ENCODE data around the gene GAD1.

Gene GAD1

GRCh38 chr2:170845343-170845742 lies 28.7 kb downstream of the GAD1 start:
- DNase-seq (ENCODE audit: low read depth, low spot score) = peak; percentile 53

- no peak for DNase-seq (ENCODE audit: low read depth, low spot score)
Measured at GRCh38 chr2:170846314-170846713, 29.6 kb downstream of the GAD1 start.

- no peak for DNase-seq (ENCODE audit: low read depth, low spot score)
Measured at GRCh38 chr2:170847716-170848115, 31.0 kb downstream of the GAD1 start.

GRCh38 chr2:170848587-170848986 lies 31.9 kb downstream of the GAD1 start:
- DNase-seq (ENCODE audit: low read depth, low spot score) = no peak

GRCh38 chr2:170850251-170850650 lies 33.6 kb downstream of the GAD1 start:
- no peak for DNase-seq (ENCODE audit: low read depth, low spot score)

GRCh38 chr2:170851635-170852034 lies 34.9 kb downstream of the GAD1 start:
- DNase-seq (ENCODE audit: low read depth, low spot score) = no peak

- no peak for DNase-seq (ENCODE audit: low read depth, low spot score)
Measured at GRCh38 chr2:170856066-170856465, 39.4 kb downstream of the GAD1 start.

GRCh38 chr2:170862286-170862902 lies 45.7 kb downstream of the GAD1 start:
- no peak for DNase-seq (ENCODE audit: low read depth, low spot score)

GRCh38 chr2:170863087-170863486 lies 46.4 kb downstream of the GAD1 start:
- no peak for DNase-seq (ENCODE audit: low read depth, low spot score)

GRCh38 chr2:170869036-170869435 lies 52.3 kb downstream of the GAD1 start:
- no peak for DNase-seq (ENCODE audit: low read depth, low spot score)

GRCh38 chr2:170869461-170869860 lies 52.8 kb downstream of the GAD1 start:
- DNase-seq (ENCODE audit: low read depth, low spot score) = no peak

- peak; percentile 93 for DNase-seq (ENCODE audit: low read depth, low spot score)
Measured at GRCh38 chr2:170873035-170873692, 56.5 kb downstream of the GAD1 start.

GRCh38 chr2:170878066-170878465 lies 61.4 kb downstream of the GAD1 start:
- DNase-seq (ENCODE audit: low read depth, low spot score) = no peak

GRCh38 chr2:170878505-170878904 lies 61.8 kb downstream of the GAD1 start:
- DNase-seq (ENCODE audit: low read depth, low spot score) = no peak

- no peak for DNase-seq (ENCODE audit: low read depth, low spot score)
Measured at GRCh38 chr2:170881840-170882239, 65.2 kb downstream of the GAD1 start.

GRCh38 chr2:170882758-170883157 lies 66.1 kb downstream of the GAD1 start:
- DNase-seq (ENCODE audit: low read depth, low spot score) = no peak

- no peak for DNase-seq (ENCODE audit: low read depth, low spot score)
Measured at GRCh38 chr2:170883683-170884082, 67.0 kb downstream of the GAD1 start.

GRCh38 chr2:170885130-170885791 lies 68.6 kb downstream of the GAD1 start:
- DNase-seq (ENCODE audit: low read depth, low spot score) = no peak

- DNase-seq (ENCODE audit: low read depth, low spot score) = no peak
Measured at GRCh38 chr2:170886386-170886785, 69.7 kb downstream of the GAD1 start.

GRCh38 chr2:170887496-170887895 lies 70.8 kb downstream of the GAD1 start:
- no peak for DNase-seq (ENCODE audit: low read depth, low spot score)

- no peak for DNase-seq (ENCODE audit: low read depth, low spot score)
Measured at GRCh38 chr2:170887896-170888295, 71.2 kb downstream of the GAD1 start.

- no peak for DNase-seq (ENCODE audit: low read depth, low spot score)
Measured at GRCh38 chr2:170891893-170892292, 75.2 kb downstream of the GAD1 start.

- no peak for DNase-seq (ENCODE audit: low read depth, low spot score)
Measured at GRCh38 chr2:170892391-170892951, 75.8 kb downstream of the GAD1 start.
